Skeletal muscle tissue (tissue), 4 donors: ENCODE measurements around the gene OR5B21. TPM values are rescaled to one million over a fixed set of nuclear protein-coding genes. Genes with fewer than 3 reads are reported as not detected.

ENCODE experiments used
- H3K27ac ChIP-seq: one replicate; pipeline ENCODE4 v1.7.0; 2013; ENCODE audit warnings: mild to moderate bottlenecking, low read depth, low read length, inconsistent platforms
- H3K27me3 ChIP-seq, 3 donors: one replicate each; pipeline ENCODE4 v1.7.0; 2013; ENCODE audit warnings: low read length in 3 of 3; ENCODE audit not compliant: control insufficient read depth in 3 of 3, insufficient read depth in 3 of 3
- H3K36me3 ChIP-seq, 3 donors: one replicate each; pipeline ENCODE4 v1.7.0; 2013; ENCODE audit warnings: low read length in 3 of 3; ENCODE audit not compliant: control insufficient read depth in 3 of 3, insufficient read depth in 3 of 3
- H3K4me1 ChIP-seq, 3 donors: one replicate each; pipeline ENCODE4 v1.7.0; 2013; ENCODE audit warnings: low read length in 3 of 3, mild to moderate bottlenecking in 3 of 3; ENCODE audit not compliant: control insufficient read depth in 3 of 3, insufficient read depth in 3 of 3
- H3K4me3 ChIP-seq, 3 donors: one replicate each; pipeline ENCODE4 v1.7.0; 2013; ENCODE audit warnings: low read length in 3 of 3
- H3K9ac ChIP-seq, 3 donors: one replicate each; pipeline ENCODE4 v1.7.0; 2013; ENCODE audit warnings: low read length in 3 of 3, mild to moderate bottlenecking in 3 of 3, moderate library complexity in 2 of 3, low read depth in 1 of 3
- H3K9me3 ChIP-seq, 3 donors: one replicate each; pipeline ENCODE4 v1.7.0; 2013; ENCODE audit warnings: low read length in 3 of 3; ENCODE audit not compliant: control insufficient read depth in 3 of 3
- total RNA-seq: library from RNA; depleted of rRNA; stranded (reverse); fragments of >200 nt; gene quantifications from one replicate; pipeline ENCODE4 v1.2.3, GENCODE V29; 2014
- donor health status: Osteomylitis.

The OR5B21 gene
- total RNA-seq, 1 donor from 2014 or later: not detected

DNA sequence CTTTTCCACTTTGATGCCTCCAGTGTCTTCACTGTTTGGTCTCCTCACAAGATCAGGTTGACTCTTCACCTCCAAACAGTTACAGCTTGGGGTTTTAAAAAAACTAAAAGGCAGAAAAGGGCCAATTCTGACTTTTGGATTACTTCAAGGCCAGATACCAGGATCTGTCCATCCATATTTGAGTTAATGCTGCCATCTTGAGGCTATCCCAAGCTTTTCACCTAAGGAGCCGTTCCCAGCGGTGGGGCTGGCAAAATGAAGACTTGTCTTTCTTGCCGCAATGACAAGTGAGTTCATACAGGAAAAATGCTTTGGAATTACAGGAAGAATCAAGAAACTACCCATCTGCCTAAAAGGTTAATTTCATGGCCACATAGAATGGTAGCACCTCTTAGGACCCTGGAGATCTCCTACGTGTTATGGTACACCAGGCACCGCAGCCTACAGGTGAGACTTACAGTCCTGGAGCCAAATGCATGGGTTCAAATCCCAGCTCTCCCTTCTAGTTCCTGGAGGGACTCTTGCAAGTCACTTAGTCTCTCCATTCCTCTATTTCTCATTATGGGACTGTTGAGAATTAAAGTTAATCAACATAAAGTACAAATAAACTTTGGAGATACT, 6.0 kb upstream of the OR5B21 start:
- H3K9me3 ChIP-seq: no peaks in the 10 kb centered on the region
- no peaks in the 10 kb centered on the region for H3K36me3 ChIP-seq
- H3K9ac ChIP-seq: no peak overlapping the region
- H3K27ac ChIP-seq: no peak overlapping the region
- H3K4me3 ChIP-seq: no peak overlapping the region
- H3K4me1 ChIP-seq: peaks cover 0 to 4% (median 0%) of the 10 kb centered on the region in 3 donors
- peaks cover 0 to 3% (median 0%) of the 10 kb centered on the region in 3 donors for H3K27me3 ChIP-seq

DNA sequence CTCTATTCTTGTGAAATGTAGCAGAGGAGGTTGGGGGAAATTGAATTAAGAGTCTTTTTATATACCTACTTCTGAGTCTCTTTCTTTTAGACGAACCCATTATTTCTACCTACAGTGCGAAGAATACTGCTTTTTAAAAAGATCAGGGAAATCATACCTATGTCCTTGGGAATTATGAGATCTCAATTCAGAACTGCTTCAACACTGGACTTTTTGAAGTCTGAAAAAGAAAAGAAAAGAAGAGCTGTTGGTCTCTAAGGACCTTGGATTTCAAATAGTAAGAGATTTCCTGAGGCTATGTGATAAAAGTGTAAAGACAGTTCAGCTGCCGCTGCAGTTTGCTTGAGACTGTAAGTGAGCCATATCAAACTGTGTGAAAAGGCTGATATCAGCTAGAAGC, 3.7 kb upstream of the OR5B21 start:
- no peaks in the 10 kb centered on the region for H3K27me3 ChIP-seq
- H3K9ac ChIP-seq: no peak overlapping the region
- no peaks in the 10 kb centered on the region for H3K9me3 ChIP-seq
- no peaks in the 10 kb centered on the region for H3K36me3 ChIP-seq
- no peak overlapping the region for H3K27ac ChIP-seq
- peaks cover 0 to 4% (median 0%) of the 10 kb centered on the region in 3 donors for H3K4me1 ChIP-seq
- no peak overlapping the region for H3K4me3 ChIP-seq

DNA sequence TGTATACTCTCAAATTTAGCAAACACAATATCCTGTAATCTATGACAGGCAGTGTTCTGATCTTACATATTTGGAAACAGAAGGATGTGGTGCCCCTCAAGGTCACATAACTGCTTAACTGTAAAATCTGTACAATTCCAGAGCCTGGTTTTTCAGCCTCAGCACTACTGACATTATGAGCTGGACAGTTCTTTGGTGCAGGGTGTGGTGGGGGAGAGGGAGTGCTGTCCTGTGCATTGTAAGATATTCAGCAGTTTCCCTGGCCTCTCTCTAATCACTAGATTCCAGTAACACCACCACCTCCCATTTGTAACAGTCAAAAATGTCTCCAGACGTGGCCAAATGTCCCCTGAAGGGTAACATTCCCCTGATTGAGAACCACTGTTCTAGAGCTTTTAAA, 1.8 kb upstream of the OR5B21 start:
- no peak overlapping the region for H3K27ac ChIP-seq
- H3K36me3 ChIP-seq: no peaks in the 10 kb centered on the region
- H3K4me3 ChIP-seq: no peak overlapping the region
- no peaks in the 10 kb centered on the region for H3K9me3 ChIP-seq
- H3K9ac ChIP-seq: no peak overlapping the region
- peaks cover 0 to 4% (median 0%) of the 10 kb centered on the region in 3 donors for H3K4me1 ChIP-seq
- no peaks in the 10 kb centered on the region for H3K27me3 ChIP-seq

DNA sequence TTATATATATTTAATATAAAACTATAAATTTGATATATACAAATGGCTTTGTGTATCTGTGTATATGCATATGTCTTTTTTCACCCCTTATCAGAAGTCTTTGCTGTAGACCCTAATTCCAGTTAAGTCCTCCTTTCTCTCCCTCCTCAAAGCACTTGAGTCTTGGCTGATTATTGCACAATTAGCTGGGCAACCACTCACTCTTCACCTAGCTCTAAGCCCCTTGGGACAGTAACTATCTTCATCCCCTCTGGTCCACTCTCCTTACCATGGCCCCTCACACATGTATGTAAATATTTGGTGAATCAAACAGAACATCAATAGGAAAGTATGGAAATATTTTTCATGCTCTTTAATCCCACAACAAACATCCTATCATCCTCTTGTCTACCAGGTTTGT, 909 bp upstream of the OR5B21 start:
- Histone ChIP-seq H3K9ac (no peak overlapping the region), H3K27ac (no peak overlapping the region), H3K36me3 (no peaks in the 10 kb centered on the region), H3K4me3 (no peak overlapping the region), H3K9me3 (no peaks in the 10 kb centered on the region), H3K27me3 (no peaks in the 10 kb centered on the region), H3K4me1 (peaks cover 0 to 2% (median 0%) of the 10 kb centered on the region in 3 donors)

DNA sequence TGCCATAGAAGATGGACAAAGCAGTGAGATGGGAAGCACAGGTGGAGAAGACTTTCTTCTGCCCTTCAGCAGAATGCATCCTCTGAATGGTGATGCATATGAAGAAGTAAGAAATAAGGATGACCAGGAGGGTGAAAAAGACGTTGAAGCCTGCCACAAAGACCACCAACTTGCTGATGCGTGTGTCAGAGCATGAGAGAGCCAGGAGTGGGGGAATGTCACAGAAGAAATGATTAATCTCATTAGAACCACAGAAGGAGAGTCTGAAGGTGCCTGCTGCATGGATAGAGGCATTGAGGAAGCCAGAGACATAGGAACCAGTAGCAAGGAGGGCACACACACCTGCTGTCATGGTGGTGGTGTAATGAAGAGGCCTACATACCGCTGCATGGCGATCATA, 550 bp downstream of the OR5B21 start:
- H3K36me3 ChIP-seq: no peaks in the 10 kb centered on the region
- no peak overlapping the region for H3K9ac ChIP-seq
- H3K27ac ChIP-seq: no peak overlapping the region
- H3K4me3 ChIP-seq: no peak overlapping the region
- H3K27me3 ChIP-seq: no peaks in the 10 kb centered on the region
- H3K4me1 ChIP-seq: no peaks in the 10 kb centered on the region
- H3K9me3 ChIP-seq: no peaks in the 10 kb centered on the region

DNA sequence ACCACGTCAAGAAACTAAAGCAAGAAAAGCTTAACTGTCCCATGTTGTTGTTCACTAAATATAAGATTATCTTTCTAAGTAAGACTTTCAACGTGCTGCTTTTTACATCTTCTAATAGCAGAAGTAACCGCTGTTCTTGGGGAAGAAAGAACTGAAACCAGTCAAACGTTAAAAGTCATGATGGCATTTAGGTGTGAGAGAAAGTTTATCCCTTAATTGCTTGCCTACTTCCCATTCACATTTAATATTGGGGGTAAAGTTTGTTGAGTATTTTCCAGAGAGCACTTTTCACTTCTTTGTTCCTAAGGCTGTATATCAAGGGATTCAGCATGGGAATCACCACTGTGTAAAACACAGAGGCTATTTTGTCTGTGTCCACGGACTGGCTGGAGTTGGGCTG, 970 bp downstream of the OR5B21 start:
- Histone ChIP-seq H3K9ac (no peak overlapping the region), H3K4me3 (no peak overlapping the region), H3K4me1 (no peaks in the 10 kb centered on the region), H3K36me3 (no peaks in the 10 kb centered on the region), H3K27ac (no peak overlapping the region), H3K27me3 (no peaks in the 10 kb centered on the region), H3K9me3 (no peaks in the 10 kb centered on the region)

DNA sequence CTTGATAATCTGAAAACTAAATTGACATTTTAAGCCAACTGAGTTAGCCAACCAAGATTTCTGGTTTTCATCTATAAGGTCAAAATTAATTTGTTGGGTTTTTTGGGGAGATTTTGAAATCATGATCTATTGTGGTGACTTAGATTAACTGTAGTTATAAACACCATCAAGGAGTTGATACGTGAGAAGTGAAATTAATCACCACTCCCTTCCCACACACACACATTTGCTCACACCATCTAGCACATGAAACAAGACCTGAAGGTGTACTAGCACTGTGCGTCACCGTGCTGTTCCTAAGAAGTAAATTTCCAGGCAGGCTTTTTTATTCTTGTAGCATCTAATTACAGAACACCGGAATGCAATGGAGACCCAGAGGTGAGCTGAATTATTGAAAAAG, 2.1 kb downstream of the OR5B21 start:
- no peaks in the 10 kb centered on the region for H3K9me3 ChIP-seq
- H3K36me3 ChIP-seq: no peaks in the 10 kb centered on the region
- H3K4me1 ChIP-seq: no peaks in the 10 kb centered on the region
- H3K27me3 ChIP-seq: no peaks in the 10 kb centered on the region
- H3K4me3 ChIP-seq: no peak overlapping the region
- no peak overlapping the region for H3K27ac ChIP-seq
- H3K9ac ChIP-seq: no peak overlapping the region

DNA sequence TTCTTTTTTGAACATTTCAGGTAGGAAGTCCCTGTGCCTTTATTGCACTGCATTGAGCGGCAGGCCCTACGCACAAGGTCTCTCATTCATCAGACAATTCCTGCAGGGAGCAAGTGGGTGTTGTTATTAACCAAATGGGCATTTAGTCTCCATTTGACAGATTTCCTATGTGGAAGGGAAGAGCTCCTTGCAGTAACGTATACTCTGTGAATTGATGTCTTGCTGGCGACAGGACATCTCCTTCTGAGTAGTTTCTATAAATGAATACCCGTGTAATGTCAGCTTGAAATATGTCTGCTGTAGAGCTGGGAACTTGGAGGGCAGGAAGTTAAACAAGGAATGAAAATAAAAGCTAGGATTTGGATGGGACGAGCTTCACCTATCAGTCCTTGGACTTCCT, 3.7 kb downstream of the OR5B21 start:
- Histone ChIP-seq H3K27ac (no peak overlapping the region), H3K9ac (no peak overlapping the region), H3K4me1 (no peaks in the 10 kb centered on the region), H3K36me3 (no peaks in the 10 kb centered on the region), H3K27me3 (no peaks in the 10 kb centered on the region), H3K9me3 (no peaks in the 10 kb centered on the region), H3K4me3 (no peak overlapping the region)

DNA sequence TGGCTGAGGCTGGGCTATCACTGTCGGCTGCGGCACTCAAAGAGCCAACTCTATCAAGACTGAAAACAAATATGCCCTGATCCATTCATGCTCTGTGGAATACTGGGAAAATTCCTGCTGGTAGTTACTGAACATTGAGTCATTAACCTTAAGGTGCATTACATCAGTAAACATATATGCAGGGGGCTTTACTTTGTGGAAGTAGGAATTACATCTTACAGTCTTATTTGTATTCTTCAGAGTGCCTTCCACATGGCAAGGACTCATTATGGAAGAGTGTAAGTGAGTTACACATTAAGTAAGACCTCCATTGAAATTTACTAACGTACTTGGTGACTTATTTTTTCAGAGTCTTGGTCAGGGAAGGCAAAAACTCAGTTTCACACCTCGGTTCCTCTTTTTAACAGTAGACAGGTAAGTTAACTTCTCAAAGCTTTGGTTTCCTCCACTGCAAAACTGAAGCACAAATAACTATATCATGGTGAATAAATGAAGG, 4.5 kb downstream of the OR5B21 start:
- Histone ChIP-seq H3K27ac (no peak overlapping the region), H3K27me3 (no peaks in the 10 kb centered on the region), H3K36me3 (no peaks in the 10 kb centered on the region), H3K9me3 (no peaks in the 10 kb centered on the region), H3K9ac (no peak overlapping the region), H3K4me1 (no peaks in the 10 kb centered on the region), H3K4me3 (no peak overlapping the region)

DNA sequence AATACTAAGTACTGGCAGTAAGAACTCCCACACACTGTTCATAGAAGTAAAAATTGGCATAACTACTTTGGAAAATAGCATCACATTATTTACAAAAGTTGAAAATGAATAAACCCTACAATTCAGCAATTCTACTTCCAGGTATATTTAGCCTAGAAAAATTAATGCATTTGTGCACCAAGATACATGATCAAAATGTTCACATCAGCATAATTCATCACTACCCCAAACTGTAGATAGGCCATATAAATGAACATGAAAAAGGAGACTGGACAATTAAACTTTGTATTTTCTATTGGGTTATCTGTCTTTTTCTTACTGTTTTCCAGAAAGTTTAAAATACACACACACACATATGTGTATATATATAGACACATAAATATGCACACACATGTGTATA, 5.9 kb downstream of the OR5B21 start:
- H3K4me1 ChIP-seq: peaks cover 0 to 4% (median 0%) of the 10 kb centered on the region in 3 donors
- no peaks in the 10 kb centered on the region for H3K27me3 ChIP-seq
- H3K27ac ChIP-seq: no peak overlapping the region
- H3K4me3 ChIP-seq: no peak overlapping the region
- H3K36me3 ChIP-seq: no peaks in the 10 kb centered on the region
- no peak overlapping the region for H3K9ac ChIP-seq
- H3K9me3 ChIP-seq: no peaks in the 10 kb centered on the region
